ENCODE measurements around the gene ACR. TPM values are rescaled to one million over a fixed set of nuclear protein-coding genes. Genes with fewer than 3 reads are reported as not detected.
"Not testable (repeated sequence)": the region's sequence is repeated elsewhere in the genome, so short reads cannot be mapped to it uniquely, and the experiment has no call there.

The ACR gene
- polyA plus RNA-seq, 4 donors, result 0.25 to 1.1 TPM; not detected in 2

DNA sequence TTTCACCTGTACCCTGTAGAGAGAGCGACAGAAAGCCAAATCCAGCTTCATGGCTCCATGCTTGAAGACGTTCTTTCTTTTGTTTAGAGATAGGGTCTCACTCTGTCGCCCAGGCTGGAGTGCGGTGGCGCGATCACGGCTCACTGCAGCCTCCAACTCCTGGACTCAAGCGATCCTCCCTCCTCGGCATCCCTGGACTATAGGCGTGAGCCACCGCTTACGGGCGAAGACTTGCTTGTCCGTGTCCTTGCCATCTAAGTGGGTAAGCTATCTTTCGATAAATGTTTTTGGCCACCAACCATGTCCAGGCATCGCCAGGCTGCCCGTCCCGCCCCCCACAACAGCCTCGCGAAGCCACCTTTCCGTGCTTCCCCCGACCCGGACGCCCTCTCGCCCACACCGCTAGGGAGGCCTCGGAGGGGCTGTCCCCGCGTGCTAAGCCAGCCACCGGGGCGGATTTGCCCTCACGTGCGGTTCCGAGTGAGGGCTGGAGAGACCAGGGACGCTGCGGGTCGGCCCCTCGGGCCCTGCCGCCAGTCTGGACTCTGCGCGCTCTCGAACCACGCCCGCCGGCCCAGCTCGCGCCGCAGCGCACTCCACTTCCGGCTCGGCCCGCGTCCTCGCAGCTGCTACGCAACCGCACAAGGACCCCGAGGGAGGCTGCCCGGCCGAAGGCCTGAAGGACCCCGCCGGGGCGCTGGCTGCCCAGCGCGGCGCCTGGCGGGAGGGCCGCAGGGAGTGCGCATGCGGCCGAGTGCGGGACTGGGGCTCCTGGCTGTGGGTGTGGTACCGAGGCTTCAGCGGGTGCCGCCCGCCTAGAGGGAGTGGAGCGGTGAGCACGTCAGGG lies 45.3 kb downstream of the ACR start, which contains the start of gene RABL2B:
TSS of gene RABL2B (minus strand) at position 604 of the 847 bp plus-strand sequence. CDS start 1,342 bp downstream, outside the sequence.
- H3K4me1 ChIP-seq (ENCODE audit: control insufficient read depth in 3 of 3, insufficient read depth in 2 of 3, low read depth in 1 of 3, low read length in 2 of 3); H3K27me3 ChIP-seq (ENCODE audit: control insufficient read depth in 3 of 3, insufficient read depth in 3 of 3, low read length in 3 of 3); H3K36me3 ChIP-seq (ENCODE audit: control insufficient read depth in 3 of 3, insufficient read depth in 2 of 3, low read depth in 1 of 3, low read length in 3 of 3); FAIRE-seq; H3K9me3 ChIP-seq (ENCODE audit: control insufficient read depth in 2 of 2, insufficient read depth in 1 of 2, low read depth in 1 of 2, low read length in 1 of 2); H3K27ac ChIP-seq (ENCODE audit: low read depth in 1 of 3, low read length in 2 of 3): not testable (repeated sequence)
- peak; percentile 91 to 95 for DNase-seq
- WGBS, 3 donors, result 0 to 1% (median 0%) methylated on average over 23 to 56 of the region's 77 CpGs
- peak within 1 kb of the TSS; percentile 35 to 50 (median 46) for H3K4me3 ChIP-seq (ENCODE audit: low read depth in 1 of 3, low read length in 3 of 3)

DNA sequence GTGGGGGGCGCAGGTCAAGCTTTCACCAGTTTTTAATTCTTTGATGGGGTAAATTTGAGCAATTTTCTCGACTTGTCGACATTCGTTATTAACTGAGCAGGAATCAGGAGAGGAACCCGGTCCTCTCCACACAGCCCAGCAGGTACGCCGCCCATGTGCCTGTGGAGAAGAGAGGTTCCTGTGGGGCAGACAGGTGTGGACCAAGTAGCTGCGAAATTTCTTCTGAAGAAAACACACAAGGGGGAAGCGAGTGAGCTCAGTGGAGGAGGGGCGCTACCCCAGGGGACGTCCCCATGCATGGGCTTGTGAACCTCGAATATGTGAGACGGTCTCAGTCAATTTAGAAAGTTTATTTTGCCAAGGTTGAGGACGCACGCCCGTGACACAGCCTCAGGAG lies 45.9 kb downstream of the ACR start:
- H3K36me3 ChIP-seq (ENCODE audit: control insufficient read depth in 3 of 3, insufficient read depth in 2 of 3, low read depth in 1 of 3, low read length in 3 of 3); H3K9me3 ChIP-seq (ENCODE audit: control insufficient read depth in 2 of 2, insufficient read depth in 1 of 2, low read depth in 1 of 2, low read length in 1 of 2); H3K27me3 ChIP-seq (ENCODE audit: control insufficient read depth in 3 of 3, insufficient read depth in 3 of 3, low read length in 3 of 3); H3K27ac ChIP-seq (ENCODE audit: low read depth in 1 of 3, low read length in 2 of 3); H3K4me1 ChIP-seq (ENCODE audit: control insufficient read depth in 3 of 3, insufficient read depth in 2 of 3, low read depth in 1 of 3, low read length in 2 of 3); FAIRE-seq: not testable (repeated sequence)
- H3K4me3 ChIP-seq (ENCODE audit: low read depth in 1 of 3, low read length in 3 of 3), result peak overlapping the region in 2 of 3 donors; percentile 36 to 46
- 0 to 2% (median 0%) methylated on average over 7 to 10 of the region's 16 CpGs for WGBS, 3 donors
- peak in 1 of 2 donors; percentile 5 for DNase-seq

- DNase-seq; FAIRE-seq; H3K9me3 ChIP-seq (ENCODE audit: control insufficient read depth in 2 of 2, insufficient read depth in 1 of 2, low read depth in 1 of 2, low read length in 1 of 2); H3K27ac ChIP-seq (ENCODE audit: low read depth in 1 of 3, low read length in 2 of 3); H3K4me3 ChIP-seq (ENCODE audit: low read depth in 1 of 3, low read length in 3 of 3); H3K27me3 ChIP-seq (ENCODE audit: control insufficient read depth in 3 of 3, insufficient read depth in 3 of 3, low read length in 3 of 3); H3K36me3 ChIP-seq (ENCODE audit: control insufficient read depth in 3 of 3, insufficient read depth in 2 of 3, low read depth in 1 of 3, low read length in 3 of 3); H3K4me1 ChIP-seq (ENCODE audit: control insufficient read depth in 3 of 3, insufficient read depth in 2 of 3, low read depth in 1 of 3, low read length in 2 of 3): not testable (repeated sequence)
- 76 to 96% (median 89%) methylated on average over 5 of the region's 5 CpGs for WGBS, 3 donors
Measured at GRCh38 chr22:50785289-50785688, 47.3 kb downstream of the ACR start.

DNA sequence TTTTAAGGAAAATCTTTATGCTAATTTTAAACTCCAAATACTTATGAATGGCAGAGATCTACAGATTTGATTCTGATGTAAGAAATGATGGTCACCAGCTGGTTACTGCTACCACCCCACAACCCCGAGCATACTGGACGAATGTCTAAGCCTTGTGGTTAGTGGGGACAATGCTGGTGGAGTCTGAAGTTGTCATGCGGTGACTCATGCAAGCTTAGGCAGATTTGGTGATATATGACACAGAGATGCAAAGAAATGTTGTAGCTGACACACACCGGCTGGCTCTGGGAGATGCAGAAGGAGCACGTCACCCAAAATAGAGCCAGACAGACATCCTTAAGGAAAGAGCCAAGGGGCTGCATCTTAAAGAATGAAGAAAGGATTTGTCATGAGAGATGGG lies 48.9 kb downstream of the ACR start:
- H3K36me3 ChIP-seq (ENCODE audit: control insufficient read depth in 3 of 3, insufficient read depth in 2 of 3, low read depth in 1 of 3, low read length in 3 of 3); H3K4me1 ChIP-seq (ENCODE audit: control insufficient read depth in 3 of 3, insufficient read depth in 2 of 3, low read depth in 1 of 3, low read length in 2 of 3); H3K9me3 ChIP-seq (ENCODE audit: control insufficient read depth in 2 of 2, insufficient read depth in 1 of 2, low read depth in 1 of 2, low read length in 1 of 2); H3K4me3 ChIP-seq (ENCODE audit: low read depth in 1 of 3, low read length in 3 of 3); H3K27me3 ChIP-seq (ENCODE audit: control insufficient read depth in 3 of 3, insufficient read depth in 3 of 3, low read length in 3 of 3); FAIRE-seq; DNase-seq; H3K27ac ChIP-seq (ENCODE audit: low read depth in 1 of 3, low read length in 2 of 3): not testable (repeated sequence)
- WGBS, 3 donors, result 59 to 97% (median 93%) methylated on average over 2 to 4 of the region's 5 CpGs

Other genes with a start within 250 kb of the ACR start
- 10 to 100 TPM; 37.8 to 52.8 (median 46.9) TPM for gene LMF2, start 230.5 kb upstream of the ACR start, polyA plus RNA-seq
- 10 to 100 TPM; 29.3 to 45.9 (median 39.8) TPM for gene NCAPH2, start 230.0 kb upstream of the ACR start, polyA plus RNA-seq
- gene SCO2, start 212.6 kb upstream of the ACR start, polyA plus RNA-seq, result 1 to 10 TPM in 3 of 4 donors, under 1 TPM in 1; 0.92 to 2.7 (median 2.3) TPM
- 100 to 1,000 TPM in 1 of 4 donors, 10 to 100 TPM in 3; 10.7 to 172 (median 90.0) TPM for gene TYMP, start 208.2 kb upstream of the ACR start, polyA plus RNA-seq
- under 1 TPM in 2 of 4 donors, not detected in 2; 0.10 to 0.28 TPM for gene KLHDC7B, start 192.3 kb upstream of the ACR start, polyA plus RNA-seq
- gene SYCE3, start 175.3 kb upstream of the ACR start, polyA plus RNA-seq, result under 1 TPM in 1 of 4 donors, not detected in 3; 0.33 TPM
- gene CPT1B, start 159.8 kb upstream of the ACR start, polyA plus RNA-seq, result 100 to 1,000 TPM in 1 of 4 donors, 10 to 100 TPM in 3; 14.6 to 115 (median 42.4) TPM
- 100 to 1,000 TPM in 3 of 4 donors, 10 to 100 TPM in 1; 61.2 to 371 (median 223) TPM for gene CHKB, start 155.4 kb upstream of the ACR start, polyA plus RNA-seq
- 1 to 10 TPM in 2 of 4 donors, under 1 TPM in 2; 0.22 to 3.5 (median 0.82) TPM for gene MAPK8IP2, start 137.4 kb upstream of the ACR start, polyA plus RNA-seq
- gene ARSA, start 110.1 kb upstream of the ACR start, polyA plus RNA-seq, result 10 to 100 TPM; 28.2 to 85.9 (median 71.3) TPM
- gene SHANK3, start 65.4 kb upstream of the ACR start, polyA plus RNA-seq, result 10 to 100 TPM in 2 of 4 donors, under 1 TPM in 2; 0.27 to 19.6 (median 5.2) TPM
- 10 to 100 TPM in 3 of 4 donors, 1 to 10 TPM in 1; 7.6 to 31.3 (median 12.7) TPM for gene RABL2B, start 45.4 kb downstream of the ACR start, polyA plus RNA-seq